Measurements from ENCODE around the gene EFCAB11.

- TF ChIP-seq MAX (IDR thresholded peaks at IDR 0.05) (no peak), CTCF (IDR thresholded peaks at IDR 0.05 in 2 of 3, conservative IDR thresholded peaks at IDR 0.05 in 1 of 3; ENCODE audit: borderline replicate concordance in 1 of 3, insufficient read depth in 1 of 3, low read depth in 2 of 3, low read length in 2 of 3) (peak; percentile 40 to 73 (median 56); a peak in 4 of 6 replicates), POLR2AphosphoS5 (IDR thresholded peaks at IDR 0.05; ENCODE audit: low read depth, low read length) (no peak), ZNF274 (IDR thresholded peaks at IDR 0.05; ENCODE audit: low read depth, low read length) (no peak), POLR2A (IDR thresholded peaks at IDR 0.05; ENCODE audit: borderline replicate concordance, extremely low read depth, insufficient read depth, insufficient read length) (no peak)
Measured at GRCh38 chr14:89899917-89900663, 54.4 kb downstream of the EFCAB11 start.
